ENCODE measurements around the gene MEIOC. TPM values are rescaled to one million over a fixed set of nuclear protein-coding genes. Genes with fewer than 3 reads are reported as not detected.
A peak's percentile ranks its signal among the peaks of the same experiment; 100 is the strongest.
"Not testable (repeated sequence)": the region's sequence is repeated elsewhere in the genome, so short reads cannot be mapped to it uniquely, and the experiment has no call there.

The MEIOC gene
- total RNA-seq, 1 donor = 0.18 TPM

DNA sequence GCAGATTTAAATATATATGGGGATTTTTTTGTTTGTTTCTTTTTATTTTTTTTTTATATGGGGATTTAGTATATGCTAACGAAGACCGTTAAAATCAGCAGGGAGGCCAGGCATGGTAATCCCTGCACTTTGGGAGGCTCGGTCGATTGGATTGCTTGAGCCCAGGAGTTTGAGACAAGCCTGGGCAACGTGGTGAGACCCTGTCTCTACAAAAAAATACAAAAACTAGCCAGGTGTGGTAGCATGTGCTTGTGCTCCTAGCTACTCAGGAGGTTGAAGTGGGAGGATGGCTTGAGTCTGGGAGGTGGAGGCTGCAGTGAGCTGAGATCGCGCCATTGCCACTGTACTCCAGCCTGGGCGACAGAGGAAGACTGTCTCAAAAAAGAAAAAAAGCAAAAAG, 22.3 kb upstream of the MEIOC start:
- TF ChIP-seq, protein P1, sequence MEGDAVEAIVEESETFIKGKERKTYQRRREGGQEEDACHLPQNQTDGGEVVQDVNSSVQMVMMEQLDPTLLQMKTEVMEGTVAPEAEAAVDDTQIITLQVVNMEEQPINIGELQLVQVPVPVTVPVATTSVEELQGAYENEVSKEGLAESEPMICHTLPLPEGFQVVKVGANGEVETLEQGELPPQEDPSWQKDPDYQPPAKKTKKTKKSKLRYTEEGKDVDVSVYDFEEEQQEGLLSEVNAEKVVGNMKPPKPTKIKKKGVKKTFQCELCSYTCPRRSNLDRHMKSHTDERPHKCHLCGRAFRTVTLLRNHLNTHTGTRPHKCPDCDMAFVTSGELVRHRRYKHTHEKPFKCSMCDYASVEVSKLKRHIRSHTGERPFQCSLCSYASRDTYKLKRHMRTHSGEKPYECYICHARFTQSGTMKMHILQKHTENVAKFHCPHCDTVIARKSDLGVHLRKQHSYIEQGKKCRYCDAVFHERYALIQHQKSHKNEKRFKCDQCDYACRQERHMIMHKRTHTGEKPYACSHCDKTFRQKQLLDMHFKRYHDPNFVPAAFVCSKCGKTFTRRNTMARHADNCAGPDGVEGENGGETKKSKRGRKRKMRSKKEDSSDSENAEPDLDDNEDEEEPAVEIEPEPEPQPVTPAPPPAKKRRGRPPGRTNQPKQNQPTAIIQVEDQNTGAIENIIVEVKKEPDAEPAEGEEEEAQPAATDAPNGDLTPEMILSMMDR (IDR thresholded peaks at IDR 0.05; ENCODE audit: insufficient read depth, low read length) = no peak
- H3K4me3 ChIP-seq (ENCODE audit: low read depth, low read length) = no peak overlapping the region
- no peak for DNase-seq (ENCODE audit: low read depth)

- not testable (repeated sequence) for DNase-seq (ENCODE audit: low read depth)
These were observed 21.9 kb upstream of the MEIOC start for GRCh38 chr17:44634401-44634800.

DNA sequence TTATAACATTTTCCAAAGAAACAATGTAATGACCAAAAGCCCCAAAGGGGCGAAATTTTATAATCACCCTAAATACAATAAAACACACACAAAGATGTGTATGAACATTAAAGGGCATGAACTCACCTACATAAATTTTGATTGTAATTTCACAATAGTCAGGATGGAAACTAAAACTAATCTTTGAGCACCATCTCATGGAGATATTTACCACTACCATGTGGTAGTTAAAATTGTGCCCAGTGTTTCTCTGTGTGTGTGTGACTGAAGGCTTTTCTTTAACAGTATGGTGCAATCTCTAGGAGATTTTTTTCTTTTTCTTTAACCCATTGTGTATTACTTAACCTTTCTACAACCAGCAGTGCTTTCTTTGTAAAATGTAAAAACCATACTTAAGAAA, 19.7 kb upstream of the MEIOC start:
- TF ChIP-seq, protein P1 (IDR thresholded peaks at IDR 0.05; ENCODE audit: insufficient read depth, low read length) = peak; percentile 59
- H3K4me3 ChIP-seq (ENCODE audit: low read depth, low read length) = no peak overlapping the region
- peak; percentile 83 for DNase-seq (ENCODE audit: low read depth)

More at GRCh38 chr17:44634401-44634800, 21.9 kb upstream of the MEIOC start:
- H3K4me3 ChIP-seq (ENCODE audit: low read depth, low read length) = not testable (repeated sequence)

DNA sequence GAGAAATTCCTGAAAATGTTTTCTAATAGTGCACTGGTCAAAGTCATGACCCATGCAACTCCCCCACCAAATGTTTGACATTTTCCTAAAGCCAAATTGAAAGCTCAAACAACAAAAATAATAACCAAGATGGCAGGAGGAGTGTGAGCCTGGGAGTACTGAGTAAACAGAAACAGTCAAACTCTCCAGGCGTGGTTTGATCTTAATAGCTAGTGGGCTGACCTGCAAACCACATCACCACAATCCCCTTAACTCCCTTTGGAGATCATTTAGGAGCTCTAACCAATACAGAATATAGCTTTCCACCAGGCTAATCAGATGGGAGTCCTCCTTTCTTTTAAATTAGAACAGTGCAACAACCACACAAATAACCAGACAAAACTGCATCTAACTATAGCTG, 19.2 kb upstream of the MEIOC start:
- TF ChIP-seq, protein P1 (IDR thresholded peaks at IDR 0.05; ENCODE audit: insufficient read depth, low read length) = no peak
- no peak for DNase-seq (ENCODE audit: low read depth)
- no peak overlapping the region for H3K4me3 ChIP-seq (ENCODE audit: low read depth, low read length)

DNA sequence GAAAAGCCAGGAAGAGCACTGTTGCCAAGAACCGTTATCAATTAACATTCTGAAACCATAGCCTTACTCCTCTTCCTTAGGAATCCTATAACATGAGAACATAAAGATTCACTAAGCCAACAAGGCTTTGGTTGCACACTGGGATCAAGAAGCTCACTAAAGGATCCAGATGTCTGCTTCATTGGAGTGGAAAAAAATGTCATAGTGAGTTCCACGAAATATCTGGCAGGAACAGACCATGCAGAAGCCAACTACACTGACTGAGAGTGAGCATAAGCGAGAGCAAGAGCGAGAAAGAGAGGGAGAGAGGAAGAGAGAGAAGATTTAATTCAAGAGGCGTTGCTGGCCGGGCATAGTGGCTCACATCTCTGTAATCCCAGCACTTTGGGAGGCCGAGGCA, 13.4 kb upstream of the MEIOC start:
- peak; percentile 34 for DNase-seq (ENCODE audit: low read depth)
- TF ChIP-seq, protein P1 (IDR thresholded peaks at IDR 0.05; ENCODE audit: insufficient read depth, low read length) = no peak
- no peak overlapping the region for H3K4me3 ChIP-seq (ENCODE audit: low read depth, low read length)

GRCh38 chr17:44645341-44645740, 10.9 kb upstream of the MEIOC start:
- no peak for DNase-seq (ENCODE audit: low read depth)
- H3K4me3 ChIP-seq (ENCODE audit: low read depth, low read length) = no peak overlapping the region
- TF ChIP-seq, protein P1 (IDR thresholded peaks at IDR 0.05; ENCODE audit: insufficient read depth, low read length) = no peak

- no peak for DNase-seq (ENCODE audit: low read depth)
- H3K4me3 ChIP-seq (ENCODE audit: low read depth, low read length) = no peak overlapping the region
- TF ChIP-seq, protein P1 (IDR thresholded peaks at IDR 0.05; ENCODE audit: insufficient read depth, low read length) = no peak
These were observed 10.0 kb upstream of the MEIOC start for GRCh38 chr17:44646280-44646679.
